Right atrium auricular region (tissue), 2 donors: Measurements from ENCODE around the gene VSTM4. TPM values are rescaled to one million over a fixed set of nuclear protein-coding genes. Genes with fewer than 3 reads are reported as not detected.

Source experiments
- DNase-seq: peaks from one replicate; pipeline ENCODE4 v3.0.0-alpha.2; 2019; ENCODE audit warnings: low spot score
- H3K27ac ChIP-seq, 2 donors: fragments of 200-600 bp; sonication (generic); 1 replicate in 1 of 2; 2 replicates in 1 of 2; pipeline ENCODE4 v1.5.1; 2016 to 2019
- H3K27me3 ChIP-seq, 2 donors: fragments of 200-600 bp; sonication (generic); one replicate each; pipeline versions ENCODE4 v1.5.1 to v1.6.0; 2017 to 2019
- H3K36me3 ChIP-seq: fragments of 200-600 bp; sonication (generic); one replicate; pipeline ENCODE4 v1.5.1; 2016
- H3K4me1 ChIP-seq, 2 donors: fragments of 200-600 bp; sonication (generic); one replicate each; pipeline versions ENCODE4 v1.5.1 to v1.6.0; 2017 to 2019
- H3K4me3 ChIP-seq, 2 donors: fragments of 200-600 bp; sonication (generic); 1 replicate in 1 of 2; 2 replicates in 1 of 2; pipeline ENCODE4 v1.5.1; 2017 to 2019; ENCODE audit warnings: mild to moderate bottlenecking in 1 of 2, moderate library complexity in 1 of 2
- H3K9me3 ChIP-seq, 2 donors: fragments of 200-600 bp; sonication (generic); one replicate each; pipeline ENCODE4 v1.5.1; 2019
- CTCF ChIP-seq, 2 donors: fragments of 200-600 bp; sonication (generic); IDR thresholded peaks; one replicate each; pipeline ENCODE4 v1.5.1; 2019; ENCODE audit warnings: antibody characterized with exemption in 2 of 2
- total RNA-seq, 2 donors: library from RNA; depleted of rRNA; stranded (reverse); fragments of >200 nt; gene quantifications; one replicate each; pipeline ENCODE4 v1.1.0, GENCODE V29; 2016

Gene VSTM4
- total RNA-seq, 2 donors from 2014 or later = 17.6 to 22.7 TPM

GRCh38 chr10:49154641-49155040 is 39.3 kb upstream of the VSTM4 start:
- no peaks in the 10 kb centered on the region for H3K4me1 ChIP-seq
- no peak overlapping the region for H3K27ac ChIP-seq
- H3K27me3 ChIP-seq = no peaks in the 10 kb centered on the region
- H3K4me3 ChIP-seq = no peak overlapping the region
- no peak for DNase-seq
- no peaks in the 10 kb centered on the region for H3K36me3 ChIP-seq
- H3K9me3 ChIP-seq = no peaks in the 10 kb centered on the region
- TF ChIP-seq CTCF (IDR thresholded peaks at IDR 0.05) = no peak

GRCh38 chr10:49153971-49154370 is 38.6 kb upstream of the VSTM4 start:
- H3K27ac ChIP-seq = no peak overlapping the region
- no peak for TF ChIP-seq CTCF (IDR thresholded peaks at IDR 0.05)

DNA sequence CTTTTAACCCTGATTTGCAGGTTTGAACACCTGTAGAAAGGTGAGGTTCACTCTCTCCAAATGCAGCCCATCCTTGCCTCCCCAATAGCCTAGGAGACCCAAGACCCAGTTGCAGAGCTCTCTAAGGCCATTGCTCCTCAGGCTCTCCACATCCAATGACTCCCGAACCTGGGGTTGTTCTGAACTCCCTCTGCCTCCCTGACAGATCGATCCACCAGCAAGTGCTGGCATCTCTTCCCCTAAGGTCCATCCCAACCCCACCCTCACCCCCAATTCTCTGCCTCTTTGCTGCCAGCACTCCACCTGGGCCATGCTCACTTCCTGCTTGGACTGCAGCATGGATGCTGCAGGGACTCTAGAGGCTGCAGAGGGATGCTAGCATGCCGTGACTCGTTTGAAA is 37.8 kb upstream of the VSTM4 start:
- Histone ChIP-seq H3K36me3 (no peaks in the 10 kb centered on the region), H3K4me3 (no peak overlapping the region), H3K4me1 (no peaks in the 10 kb centered on the region), H3K27me3 (no peaks in the 10 kb centered on the region), H3K27ac (no peak overlapping the region), H3K9me3 (no peaks in the 10 kb centered on the region)
- no peak for TF ChIP-seq CTCF (IDR thresholded peaks at IDR 0.05)
- no peak for DNase-seq

More at GRCh38 chr10:49153971-49154370, 38.6 kb upstream of the VSTM4 start:
- H3K4me3 ChIP-seq = no peak overlapping the region
- H3K36me3 ChIP-seq = no peaks in the 10 kb centered on the region
- H3K4me1 ChIP-seq = no peaks in the 10 kb centered on the region
- H3K9me3 ChIP-seq = no peaks in the 10 kb centered on the region
- no peak for DNase-seq
- H3K27me3 ChIP-seq = no peaks in the 10 kb centered on the region

DNA sequence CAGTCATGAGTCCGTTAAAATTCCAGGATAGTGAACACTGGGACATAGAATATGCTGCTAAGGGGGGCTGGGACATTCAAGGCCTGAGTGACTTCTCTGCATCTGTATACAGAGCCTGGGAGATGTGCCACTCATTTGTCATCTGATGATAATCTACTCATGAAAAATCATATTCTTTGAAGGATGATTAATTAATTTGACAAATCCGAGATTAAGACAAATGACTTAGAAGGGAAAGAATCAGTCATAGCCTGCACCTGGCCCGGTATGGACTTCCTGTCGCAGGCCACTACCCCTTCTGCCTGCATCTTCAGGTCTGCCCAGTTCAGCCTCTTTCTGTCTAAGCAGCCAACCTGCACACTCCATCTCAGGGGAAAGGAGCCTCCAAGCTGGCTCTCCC is 37.3 kb upstream of the VSTM4 start:
- Histone ChIP-seq H3K4me1 (no peaks in the 10 kb centered on the region), H3K4me3 (no peak overlapping the region), H3K27me3 (no peaks in the 10 kb centered on the region), H3K36me3 (no peaks in the 10 kb centered on the region), H3K27ac (no peak overlapping the region), H3K9me3 (peaks cover 0 to 3% of the 10 kb centered on the region in 2 donors)
- DNase-seq = no peak
- TF ChIP-seq CTCF (IDR thresholded peaks at IDR 0.05) = no peak

GRCh38 chr10:49152037-49152436 is 36.7 kb upstream of the VSTM4 start:
- Histone ChIP-seq H3K4me3 (no peak overlapping the region), H3K4me1 (no peaks in the 10 kb centered on the region), H3K27ac (no peak overlapping the region), H3K9me3 (peaks cover 0 to 9% of the 10 kb centered on the region in 2 donors), H3K27me3 (no peaks in the 10 kb centered on the region), H3K36me3 (no peaks in the 10 kb centered on the region)
- TF ChIP-seq CTCF (IDR thresholded peaks at IDR 0.05) = no peak
- DNase-seq = no peak

- no peaks in the 10 kb centered on the region for H3K27me3 ChIP-seq
- no peak for TF ChIP-seq CTCF (IDR thresholded peaks at IDR 0.05)
- no peak overlapping the region for H3K4me3 ChIP-seq
- H3K36me3 ChIP-seq = no peaks in the 10 kb centered on the region
- H3K27ac ChIP-seq = no peak overlapping the region
- no peaks in the 10 kb centered on the region for H3K4me1 ChIP-seq
- DNase-seq = no peak
- peaks cover 0 to 15% of the 10 kb centered on the region in 2 donors for H3K9me3 ChIP-seq
Measured at GRCh38 chr10:49151481-49151880, 36.2 kb upstream of the VSTM4 start.
